ENCODE results near the gene GLIPR1L1. TPM values are rescaled to one million over a fixed set of nuclear protein-coding genes. Genes with fewer than 3 reads are reported as not detected.

Gene GLIPR1L1
- total RNA-seq, 1 experiment from 2014 or later, result not detected

DNA sequence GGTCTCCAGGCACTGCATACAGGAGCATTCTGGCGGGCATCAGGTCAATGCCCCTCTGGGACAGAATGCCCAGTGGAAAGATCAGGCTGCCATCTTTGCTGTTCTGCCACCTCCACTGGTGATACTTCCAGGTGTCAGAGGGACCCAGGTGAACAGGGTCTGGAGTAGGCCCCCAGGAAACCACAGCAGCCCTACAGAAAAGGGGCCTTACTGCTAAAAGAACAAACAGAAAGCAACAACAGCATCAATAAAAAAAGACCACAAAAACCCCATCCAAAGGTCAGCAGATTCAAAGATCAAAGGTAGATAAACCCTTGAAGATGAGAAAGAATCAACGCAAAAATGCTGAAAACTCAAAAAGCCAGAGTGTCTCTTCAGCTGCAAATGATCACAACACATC lies 15.9 kb downstream of the GLIPR1L1 start:
- DNase-seq (ENCODE audit: low read depth), result no peak

DNA sequence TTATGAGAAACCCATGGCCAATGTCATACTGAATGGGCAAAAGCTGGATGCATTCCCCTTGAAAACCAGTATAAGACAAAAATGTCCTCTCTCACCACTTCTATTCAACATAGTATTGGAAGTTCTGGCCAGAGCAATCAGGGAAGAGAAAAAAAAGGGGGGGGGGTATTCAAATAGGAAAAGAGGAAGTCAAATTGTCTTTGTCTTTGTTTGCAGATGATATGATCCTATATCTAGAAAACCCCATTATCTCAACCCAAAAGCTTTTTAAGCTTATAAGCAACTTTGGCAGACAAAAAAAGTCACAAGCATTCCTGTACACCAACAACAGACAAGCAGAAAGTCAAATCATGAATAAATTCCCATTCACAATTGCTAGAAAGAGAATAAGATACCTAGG lies 19.5 kb downstream of the GLIPR1L1 start:
- DNase-seq (ENCODE audit: low read depth), result no peak

DNA sequence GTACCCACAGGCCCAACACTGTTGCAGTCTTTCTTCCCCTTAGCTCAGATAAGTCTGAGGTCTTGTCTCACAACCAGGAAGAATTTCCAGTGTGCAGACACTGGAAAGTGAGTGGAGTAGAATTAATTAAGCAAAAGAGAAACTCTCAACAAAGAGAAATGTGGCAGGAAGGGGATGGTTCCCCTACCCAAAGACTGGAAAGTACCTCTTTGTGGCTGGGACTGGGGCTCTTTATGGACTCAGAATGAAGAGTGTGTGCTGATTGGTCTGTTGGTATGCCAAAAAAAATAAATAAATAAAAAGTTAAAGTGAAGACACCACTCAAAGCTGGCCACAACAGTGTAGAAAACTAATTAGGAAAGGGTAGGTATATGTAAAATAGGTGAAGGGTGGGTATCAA lies 26.4 kb downstream of the GLIPR1L1 start:
- DNase-seq (ENCODE audit: low read depth), result no peak

DNA sequence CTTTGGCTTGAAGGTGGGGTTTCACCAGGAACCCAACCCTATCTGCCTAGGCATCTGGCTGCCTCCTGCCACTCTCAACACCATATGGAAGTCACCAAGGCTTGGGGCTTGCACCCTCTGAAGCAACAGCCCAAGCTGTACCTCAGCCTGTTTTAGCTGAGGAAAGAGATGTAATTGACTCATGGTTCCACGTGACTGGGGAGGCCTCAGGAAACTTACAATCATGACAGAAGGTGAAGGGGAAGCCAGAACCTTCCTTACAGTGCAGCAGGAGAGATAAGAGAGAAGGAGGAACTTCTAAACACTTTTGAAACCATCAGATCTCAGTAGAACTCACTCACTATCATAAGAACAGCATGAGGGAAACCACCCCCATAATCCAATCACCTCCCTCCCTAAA lies 26.9 kb downstream of the GLIPR1L1 start:
- no peak for DNase-seq (ENCODE audit: low read depth)

DNA sequence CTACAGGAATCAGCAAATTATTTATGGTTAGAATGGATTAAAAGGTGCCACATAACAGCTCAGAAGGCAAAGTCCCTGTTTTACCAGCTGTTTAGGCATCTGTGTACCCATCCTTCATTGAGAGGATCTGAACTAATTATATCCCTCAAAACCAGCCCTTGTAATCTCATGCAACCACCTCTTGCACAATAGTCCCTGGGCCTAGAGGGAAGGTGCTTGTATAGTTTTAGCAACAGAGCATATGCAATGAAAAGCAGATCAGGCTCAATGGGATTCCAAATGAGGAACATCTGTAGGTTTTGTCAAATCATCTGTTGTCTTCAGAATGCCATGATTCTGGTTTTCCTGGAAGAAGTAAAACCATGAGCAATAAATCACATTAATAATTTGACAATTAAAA lies 30.4 kb downstream of the GLIPR1L1 start:
- no peak for DNase-seq (ENCODE audit: low read depth)

DNA sequence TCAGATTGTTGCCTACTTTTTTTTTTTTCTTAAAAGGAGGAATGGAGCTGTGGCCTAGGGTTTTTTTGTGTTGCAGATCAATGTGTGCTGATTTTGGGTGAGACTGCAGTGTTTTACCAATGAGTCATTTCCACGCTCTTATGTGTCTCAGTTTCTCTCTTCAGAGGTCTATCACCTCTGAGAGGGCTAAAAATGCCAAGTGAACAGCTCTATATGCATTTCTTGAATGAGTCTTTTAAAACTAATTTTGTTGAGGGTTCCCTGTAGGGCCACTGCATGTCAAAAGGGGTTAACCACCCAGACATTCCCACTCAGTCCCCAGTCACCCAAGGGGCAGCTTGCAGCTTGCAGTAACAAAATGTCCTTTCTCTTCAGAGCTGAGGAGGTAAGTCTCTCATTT lies 32.2 kb downstream of the GLIPR1L1 start:
- peak; percentile 14 for DNase-seq (ENCODE audit: low read depth)

DNA sequence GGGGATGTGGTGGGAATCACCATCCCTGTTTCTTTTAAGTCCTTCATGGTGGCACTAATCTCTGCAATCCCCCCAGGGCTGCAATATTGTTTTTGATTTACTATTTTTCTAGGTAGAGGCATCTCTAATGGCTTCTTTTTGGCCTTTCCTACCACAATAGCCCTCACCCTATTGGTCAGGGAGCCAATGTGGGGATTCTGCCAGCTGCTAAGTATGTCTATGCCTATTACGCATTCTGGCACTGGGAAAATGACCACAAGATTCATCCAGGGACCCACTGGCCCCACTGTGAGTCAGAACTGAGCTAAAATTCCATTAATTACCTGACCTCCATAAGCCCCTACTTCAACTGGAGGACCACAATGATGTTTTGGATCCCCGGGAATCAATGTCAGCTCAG lies 40.5 kb downstream of the GLIPR1L1 start:
- DNase-seq (ENCODE audit: low read depth), result peak; percentile 52

DNA sequence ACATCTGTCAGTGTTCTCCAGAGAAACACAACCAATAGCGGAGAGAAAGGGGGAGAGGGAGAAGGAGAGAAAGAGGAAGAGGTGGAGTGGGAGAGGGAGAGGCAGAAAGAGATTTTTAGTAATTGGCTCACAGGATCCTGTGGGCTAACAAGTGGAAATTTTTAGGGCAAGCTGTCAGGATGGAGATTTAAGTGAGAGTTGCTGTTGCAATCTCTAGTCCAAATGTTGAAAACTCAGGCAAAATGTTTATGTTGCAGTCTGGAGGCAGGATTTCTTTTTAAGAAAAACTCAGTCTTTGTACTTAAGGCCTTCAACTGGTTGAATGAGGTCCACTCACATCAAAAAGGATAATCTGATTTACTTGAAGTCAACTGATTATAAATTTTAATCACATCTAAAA lies 43.9 kb downstream of the GLIPR1L1 start:
- no peak for DNase-seq (ENCODE audit: low read depth)

DNA sequence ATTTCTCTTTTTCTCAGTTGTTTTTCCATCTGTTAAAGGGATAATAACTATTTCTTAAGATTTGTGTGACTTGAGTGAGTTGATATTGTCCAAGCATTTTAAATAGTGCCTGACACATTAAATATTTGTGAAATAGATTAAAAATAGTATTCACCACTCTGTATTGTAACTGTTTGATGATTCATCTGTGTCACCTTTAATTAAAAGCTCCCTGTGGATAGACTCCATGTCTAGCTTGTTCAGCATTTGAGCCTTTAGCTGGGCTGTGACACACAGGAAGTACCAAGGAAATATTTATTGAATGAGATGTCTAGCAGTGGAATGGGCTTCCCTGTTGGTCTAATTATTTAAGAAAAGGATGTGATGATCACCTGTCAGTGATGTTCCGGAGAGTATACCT lies 54.6 kb downstream of the GLIPR1L1 start:
- peak; percentile 86 for DNase-seq (ENCODE audit: low read depth)

DNA sequence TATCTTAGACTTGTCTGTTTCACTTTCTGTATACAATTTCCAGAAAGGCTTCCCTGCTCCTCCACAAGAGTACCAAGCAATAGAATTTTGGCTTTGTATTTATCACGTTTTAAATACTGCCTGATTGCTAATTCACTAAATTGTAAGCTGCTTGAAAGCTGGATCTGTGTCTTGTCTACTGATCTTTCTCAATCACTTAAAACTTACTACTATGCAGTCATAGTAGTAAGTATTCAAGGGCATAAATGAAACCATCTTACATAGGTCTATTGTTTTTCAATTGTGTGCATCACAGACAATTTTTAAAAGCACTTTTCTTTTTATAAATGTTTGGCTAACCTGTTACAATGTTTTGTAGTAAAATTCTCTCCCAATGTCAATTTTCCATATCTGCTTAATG lies 55.2 kb downstream of the GLIPR1L1 start:
- DNase-seq (ENCODE audit: low read depth), result no peak

DNA sequence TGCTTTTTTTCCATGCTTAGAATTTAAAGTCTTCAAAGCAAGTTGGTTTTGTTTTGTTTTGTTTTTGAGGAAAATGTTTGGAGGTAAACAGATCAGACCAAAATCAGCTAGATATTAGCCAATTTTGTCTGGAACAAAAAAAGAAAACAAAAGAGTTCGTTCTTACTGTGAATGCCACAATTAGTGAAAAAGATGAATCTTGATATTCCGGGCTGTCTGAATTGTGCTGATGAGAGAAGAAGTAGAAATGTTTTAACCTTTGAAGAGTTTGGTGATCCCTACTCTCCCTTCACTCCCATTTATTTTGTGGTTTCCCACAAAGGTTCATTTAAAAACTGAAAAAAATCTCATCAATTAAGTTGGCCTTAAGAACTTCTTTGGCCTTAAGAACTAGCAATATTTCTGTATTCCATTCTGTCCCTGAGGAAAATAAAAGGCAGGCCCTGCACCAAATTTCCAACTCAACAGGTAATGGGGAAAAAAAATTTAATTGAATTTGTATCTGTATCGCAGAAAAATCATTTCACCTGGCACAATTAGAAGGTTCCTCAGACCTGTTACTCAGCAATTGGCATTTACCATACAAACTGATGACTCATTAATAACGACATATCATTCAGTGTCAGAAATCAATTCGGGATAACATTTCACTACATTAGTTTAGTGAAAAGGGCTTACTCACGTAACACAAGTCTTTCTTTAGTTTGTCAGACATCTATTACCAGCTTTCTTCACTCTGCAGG lies 55.9 kb downstream of the GLIPR1L1 start:
- DNase-seq (ENCODE audit: low read depth), result no peak

DNA sequence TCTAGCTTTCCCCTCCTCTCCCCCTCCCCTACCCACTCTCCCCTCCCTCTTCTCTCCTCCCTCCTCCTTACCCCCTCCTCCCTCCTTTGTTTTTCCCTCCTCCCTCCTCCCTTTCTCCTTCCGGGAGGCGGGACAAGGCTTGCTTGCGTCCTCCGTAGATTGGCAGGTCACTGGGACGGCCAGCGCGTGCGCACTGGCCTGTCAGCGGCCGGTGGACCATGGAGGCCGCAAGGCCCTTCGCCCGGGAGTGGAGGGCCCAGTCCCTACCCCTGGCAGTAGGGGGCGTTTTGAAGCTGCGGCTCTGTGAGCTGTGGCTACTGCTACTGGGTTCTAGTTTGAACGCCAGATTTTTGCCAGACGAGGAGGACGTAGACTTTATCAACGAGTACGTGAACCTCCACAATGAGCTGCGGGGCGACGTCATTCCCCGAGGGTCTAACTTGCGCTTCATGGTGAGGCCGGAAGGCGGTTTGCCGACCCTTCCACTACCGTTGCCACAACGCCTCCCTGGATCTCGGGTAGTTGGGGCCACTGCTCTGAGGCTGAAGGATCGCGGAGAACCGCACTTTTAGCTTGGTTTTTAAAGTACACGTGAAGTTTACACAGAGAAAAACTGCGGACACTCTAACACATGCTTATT lies 56.5 kb downstream of the GLIPR1L1 start, which contains the start of gene GLIPR1L2:
GLIPR1L2 (plus strand) TSS at position 191 of the 640 bp plus-strand sequence; CDS start at position 219, 28 bp downstream.
- peak; percentile 97 for DNase-seq (ENCODE audit: low read depth)

DNA sequence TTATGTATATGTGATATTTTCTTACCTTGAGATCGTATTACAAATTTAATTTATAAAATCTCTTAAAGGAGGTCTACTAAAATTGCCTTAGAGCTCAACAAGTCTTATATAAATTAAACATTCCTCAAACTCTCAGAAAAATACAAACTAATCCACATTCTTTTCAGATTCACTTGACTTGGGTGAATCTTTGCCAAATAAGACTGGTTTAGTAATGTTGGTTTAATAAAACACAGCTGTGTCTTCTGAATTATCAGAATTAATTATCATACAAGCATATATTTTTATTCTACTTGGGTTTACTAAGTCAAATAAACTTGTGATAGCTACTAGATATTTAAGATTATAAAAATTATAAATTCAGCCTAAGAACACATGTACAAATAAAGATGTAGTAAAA lies 69.8 kb downstream of the GLIPR1L1 start:
- no peak for DNase-seq (ENCODE audit: low read depth)

DNA sequence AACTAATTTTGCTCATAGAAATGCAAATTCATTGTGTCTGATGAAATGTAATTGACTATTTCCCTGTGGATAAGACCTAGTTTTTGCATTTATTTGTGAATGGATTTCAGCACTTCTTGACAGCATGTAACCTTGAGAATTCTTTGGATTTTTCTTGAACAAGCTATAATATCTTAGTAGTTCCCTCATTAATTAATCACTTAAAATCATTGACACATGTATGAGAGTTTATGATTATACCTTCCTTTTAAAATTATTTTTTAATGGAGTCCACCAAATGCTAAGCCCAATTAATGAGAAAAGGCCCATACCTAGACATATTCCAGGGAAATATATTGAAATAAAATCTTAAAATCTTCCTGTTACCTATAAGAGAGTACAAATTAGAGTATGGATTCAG lies 73.2 kb downstream of the GLIPR1L1 start:
- no peak for DNase-seq (ENCODE audit: low read depth)

DNA sequence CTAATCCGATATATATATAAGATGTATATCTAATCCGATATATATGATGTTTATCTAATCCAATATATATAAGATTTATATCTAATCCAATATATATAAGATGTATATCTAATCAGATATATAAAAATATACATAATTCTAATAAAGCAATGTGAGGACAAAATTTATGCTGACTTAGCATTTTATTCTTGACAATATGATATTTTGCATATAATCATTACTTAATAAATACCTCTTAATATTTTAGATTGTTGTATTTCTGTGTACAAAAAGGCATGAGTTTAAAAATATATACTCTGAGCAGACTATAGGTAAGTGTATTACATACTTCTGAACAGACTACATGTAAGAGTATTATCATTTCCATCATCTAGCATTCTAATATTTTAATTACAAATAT lies 75.4 kb downstream of the GLIPR1L1 start:
- no peak for DNase-seq (ENCODE audit: low read depth)

DNA sequence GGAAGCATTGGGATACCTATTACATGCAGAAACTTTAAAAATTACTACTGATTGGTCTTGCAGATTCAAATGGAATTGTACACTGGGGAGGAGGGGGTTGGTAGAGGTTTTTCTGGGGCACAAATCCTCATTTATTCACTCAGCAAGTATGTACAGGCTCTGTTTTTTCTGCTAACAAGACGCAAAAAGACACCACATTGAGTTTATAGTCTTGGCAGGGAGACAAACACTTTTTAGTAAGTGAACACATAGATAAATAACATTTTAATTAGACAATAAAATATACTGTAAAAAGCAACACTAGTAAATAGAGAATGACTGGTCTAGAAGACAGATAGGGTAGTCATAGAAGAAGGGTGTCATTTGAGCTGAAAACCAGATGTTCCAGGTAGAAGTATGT lies 80.2 kb downstream of the GLIPR1L1 start:
- peak; percentile 6 for DNase-seq (ENCODE audit: low read depth)

DNA sequence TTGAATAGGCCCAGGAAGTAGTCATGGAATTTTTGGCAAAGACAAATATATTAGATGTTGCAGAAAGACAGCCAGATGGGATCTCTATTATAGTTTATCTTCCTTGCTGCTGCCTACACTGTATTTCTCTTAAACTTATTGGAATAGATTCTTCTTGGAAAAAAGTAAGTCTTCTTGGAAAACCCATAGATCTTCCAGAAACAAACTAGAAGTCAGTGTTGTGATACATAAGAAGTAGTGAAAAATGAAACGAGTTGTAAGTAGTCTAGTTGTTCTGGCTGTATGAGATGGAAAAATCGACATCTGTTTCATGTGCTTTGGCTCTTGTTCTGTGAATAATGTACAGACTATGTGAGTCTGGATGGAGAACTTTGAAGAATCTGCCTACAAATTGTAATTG lies 85.4 kb downstream of the GLIPR1L1 start:
- no peak for DNase-seq (ENCODE audit: low read depth)

Other genes starting within 250 kb of the GLIPR1L1 start
- gene KCNC2, start 124.8 kb upstream of the GLIPR1L1 start, total RNA-seq (2014; rRNA removed; shearing (Covaris generic)), result not detected in 2 replicates
- 2.5 and 3.7 TPM in 2 replicates for gene CAPS2, start 4.3 kb upstream of the GLIPR1L1 start, total RNA-seq (2014; rRNA removed; shearing (Covaris generic))
- gene GLIPR1L2, start 56.4 kb downstream of the GLIPR1L1 start, total RNA-seq (2014; rRNA removed; shearing (Covaris generic)), result not detected in 2 replicates
- gene GLIPR1, start 146.1 kb downstream of the GLIPR1L1 start, total RNA-seq (2014; rRNA removed; shearing (Covaris generic)), result 82.2 and 131 TPM in 2 replicates
- 47.1 and 93.0 TPM in 2 replicates for gene KRR1, start 176.9 kb downstream of the GLIPR1L1 start, total RNA-seq (2014; rRNA removed; shearing (Covaris generic))

Measured in M059J (cell line).